ENCODE data around the gene ATG10. TPM values are rescaled to one million over a fixed set of nuclear protein-coding genes. Genes with fewer than 3 reads are reported as not detected.

Gene ATG10
- total and polyA plus RNA-seq, 2 of the 13 experiments (the other 11 are each of a cell fraction or from before 2014, with no cell fraction given), result 2.0 to 5.7 TPM

- TF ChIP-seq EHMT2 (IDR thresholded peaks at IDR 0.05; ENCODE audit: borderline replicate concordance, low read depth, low read length) (no peak), ZNF660 (CRISPR knock-in tag; IDR thresholded peaks at IDR 0.05; ENCODE audit: borderline replicate concordance, low read depth) (no peak), ZNF382 (CRISPR knock-in tag; IDR thresholded peaks at IDR 0.05; ENCODE audit: borderline replicate concordance) (no peak), FIP1L1 (IDR thresholded peaks at IDR 0.05; ENCODE audit: borderline replicate concordance, insufficient read depth, low read depth, low read length) (no peak), SP4 (CRISPR knock-in tag; IDR thresholded peaks at IDR 0.05) (peak; percentile 75), SPEN (CRISPR knock-in tag; IDR thresholded peaks at IDR 0.05; ENCODE audit: low read depth) (peak; percentile 86), ZNF737 (CRISPR knock-in tag; IDR thresholded peaks at IDR 0.05; ENCODE audit: borderline replicate concordance) (peak; percentile 90; the same call in 1 of the 2 replicates), SRSF1 (optimal IDR thresholded peaks at IDR 0.05; ENCODE audit: low read depth, low read length) (no peak), IRX3 (CRISPR knock-in tag; IDR thresholded peaks at IDR 0.05; ENCODE audit: borderline replicate concordance, low read depth) (no peak; the same call in 1 of the 2 replicates), ZFP82 (CRISPR knock-in tag; IDR thresholded peaks at IDR 0.05; ENCODE audit: borderline replicate concordance) (no peak), PHF20 (CRISPR knock-in tag; IDR thresholded peaks at IDR 0.05) (peak; percentile 75), HES4 (CRISPR knock-in tag; IDR thresholded peaks at IDR 0.05; ENCODE audit: borderline replicate concordance) (peak; percentile 96), ZNF543 (CRISPR knock-in tag; IDR thresholded peaks at IDR 0.05) (peak; percentile 86; the same call in 1 of the 2 replicates), HNRNPLL (IDR thresholded peaks at IDR 0.05; ENCODE audit: low read depth, low read length, poor library complexity, severe bottlenecking) (peak; percentile 59), SP2 (CRISPR knock-in tag; IDR thresholded peaks at IDR 0.05) (0 out of 2 replicates have a peak, but pooled peaks have one; percentile 36), ZNF530 (CRISPR knock-in tag; IDR thresholded peaks at IDR 0.05; ENCODE audit: low read depth) (no peak), ZNF501 (CRISPR knock-in tag; IDR thresholded peaks at IDR 0.05) (peak; percentile 99), SAFB2 (CRISPR knock-in tag; IDR thresholded peaks at IDR 0.05; ENCODE audit: borderline replicate concordance, low read depth) (no peak), ZZZ3 (CRISPR knock-in tag; IDR thresholded peaks at IDR 0.05; ENCODE audit: borderline replicate concordance) (no peak), MTF1 (CRISPR knock-in tag; IDR thresholded peaks at IDR 0.05) (no peak)
- TF ChIP-seq, protein P1, sequence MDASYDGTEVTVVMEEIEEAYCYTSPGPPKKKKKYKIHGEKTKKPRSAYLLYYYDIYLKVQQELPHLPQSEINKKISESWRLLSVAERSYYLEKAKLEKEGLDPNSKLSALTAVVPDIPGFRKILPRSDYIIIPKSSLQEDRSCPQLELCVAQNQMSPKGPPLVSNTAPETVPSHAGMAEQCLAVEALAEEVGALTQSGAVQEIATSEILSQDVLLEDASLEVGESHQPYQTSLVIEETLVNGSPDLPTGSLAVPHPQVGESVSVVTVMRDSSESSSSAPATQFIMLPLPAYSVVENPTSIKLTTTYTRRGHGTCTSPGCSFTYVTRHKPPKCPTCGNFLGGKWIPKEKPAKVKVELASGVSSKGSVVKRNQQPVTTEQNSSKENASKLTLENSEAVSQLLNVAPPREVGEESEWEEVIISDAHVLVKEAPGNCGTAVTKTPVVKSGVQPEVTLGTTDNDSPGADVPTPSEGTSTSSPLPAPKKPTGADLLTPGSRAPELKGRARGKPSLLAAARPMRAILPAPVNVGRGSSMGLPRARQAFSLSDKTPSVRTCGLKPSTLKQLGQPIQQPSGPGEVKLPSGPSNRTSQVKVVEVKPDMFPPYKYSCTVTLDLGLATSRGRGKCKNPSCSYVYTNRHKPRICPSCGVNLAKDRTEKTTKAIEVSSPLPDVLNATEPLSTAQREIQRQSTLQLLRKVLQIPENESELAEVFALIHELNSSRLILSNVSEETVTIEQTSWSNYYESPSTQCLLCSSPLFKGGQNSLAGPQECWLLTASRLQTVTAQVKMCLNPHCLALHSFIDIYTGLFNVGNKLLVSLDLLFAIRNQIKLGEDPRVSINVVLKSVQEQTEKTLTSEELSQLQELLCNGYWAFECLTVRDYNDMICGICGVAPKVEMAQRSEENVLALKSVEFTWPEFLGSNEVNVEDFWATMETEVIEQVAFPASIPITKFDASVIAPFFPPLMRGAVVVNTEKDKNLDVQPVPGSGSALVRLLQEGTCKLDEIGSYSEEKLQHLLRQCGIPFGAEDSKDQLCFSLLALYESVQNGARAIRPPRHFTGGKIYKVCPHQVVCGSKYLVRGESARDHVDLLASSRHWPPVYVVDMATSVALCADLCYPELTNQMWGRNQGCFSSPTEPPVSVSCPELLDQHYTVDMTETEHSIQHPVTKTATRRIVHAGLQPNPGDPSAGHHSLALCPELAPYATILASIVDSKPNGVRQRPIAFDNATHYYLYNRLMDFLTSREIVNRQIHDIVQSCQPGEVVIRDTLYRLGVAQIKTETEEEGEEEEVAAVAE (CRISPR knock-in tag; IDR thresholded peaks at IDR 0.05; ENCODE audit: borderline replicate concordance), result peak; percentile 21; the same call in 1 of the 2 replicates
- TF ChIP-seq, protein P2, sequence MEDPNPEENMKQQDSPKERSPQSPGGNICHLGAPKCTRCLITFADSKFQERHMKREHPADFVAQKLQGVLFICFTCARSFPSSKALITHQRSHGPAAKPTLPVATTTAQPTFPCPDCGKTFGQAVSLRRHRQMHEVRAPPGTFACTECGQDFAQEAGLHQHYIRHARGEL (CRISPR knock-in tag; IDR thresholded peaks at IDR 0.05), result no peak; the same call in 1 of the 2 replicates
- TF ChIP-seq, protein P3, sequence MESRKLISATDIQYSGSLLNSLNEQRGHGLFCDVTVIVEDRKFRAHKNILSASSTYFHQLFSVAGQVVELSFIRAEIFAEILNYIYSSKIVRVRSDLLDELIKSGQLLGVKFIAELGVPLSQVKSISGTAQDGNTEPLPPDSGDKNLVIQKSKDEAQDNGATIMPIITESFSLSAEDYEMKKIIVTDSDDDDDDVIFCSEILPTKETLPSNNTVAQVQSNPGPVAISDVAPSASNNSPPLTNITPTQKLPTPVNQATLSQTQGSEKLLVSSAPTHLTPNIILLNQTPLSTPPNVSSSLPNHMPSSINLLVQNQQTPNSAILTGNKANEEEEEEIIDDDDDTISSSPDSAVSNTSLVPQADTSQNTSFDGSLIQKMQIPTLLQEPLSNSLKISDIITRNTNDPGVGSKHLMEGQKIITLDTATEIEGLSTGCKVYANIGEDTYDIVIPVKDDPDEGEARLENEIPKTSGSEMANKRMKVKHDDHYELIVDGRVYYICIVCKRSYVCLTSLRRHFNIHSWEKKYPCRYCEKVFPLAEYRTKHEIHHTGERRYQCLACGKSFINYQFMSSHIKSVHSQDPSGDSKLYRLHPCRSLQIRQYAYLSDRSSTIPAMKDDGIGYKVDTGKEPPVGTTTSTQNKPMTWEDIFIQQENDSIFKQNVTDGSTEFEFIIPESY (CRISPR knock-in tag; IDR thresholded peaks at IDR 0.05), result no peak; the same call in 1 of the 2 replicates
These were observed at the start of gene ATG10 (continued) for GRCh38 chr5:81971712-81972491.
